ENCODE results near the gene NSRP1.

Gene NSRP1

GRCh38 chr17:30084788-30085187 is 31.8 kb upstream of the NSRP1 start:
- TF ChIP-seq CREB1 (IDR thresholded peaks at IDR 0.05; ENCODE audit: low read depth): no peak
- TF ChIP-seq REST (IDR thresholded peaks at IDR 0.05; ENCODE audit: low read depth): no peak
- TF ChIP-seq NFIC (IDR thresholded peaks at IDR 0.05): no peak
- no peak for TF ChIP-seq ZBTB7A (IDR thresholded peaks at IDR 0.05; ENCODE audit: low read depth)
- TF ChIP-seq YY1 (IDR thresholded peaks at IDR 0.05; ENCODE audit: low read depth): no peak
- no peak for TF ChIP-seq EP300 (IDR thresholded peaks at IDR 0.05; ENCODE audit: borderline replicate concordance)
- no peak for TF ChIP-seq TCF12 (IDR thresholded peaks at IDR 0.05; ENCODE audit: low read depth)
- no peak for TF ChIP-seq TEAD4 (IDR thresholded peaks at IDR 0.05)
- no peak for TF ChIP-seq MAX (IDR thresholded peaks at IDR 0.05)
- no peak for TF ChIP-seq USF1 (IDR thresholded peaks at IDR 0.05)
- no peak for TF ChIP-seq FOXM1 (IDR thresholded peaks at IDR 0.05; ENCODE audit: borderline replicate concordance, low read depth)
- TF ChIP-seq EGR1 (IDR thresholded peaks at IDR 0.05): no peak
- no peak for TF ChIP-seq CEBPB (IDR thresholded peaks at IDR 0.05)
- TF ChIP-seq TAF1 (IDR thresholded peaks at IDR 0.05; ENCODE audit: low read depth): no peak
- TF ChIP-seq RAD21 (IDR thresholded peaks at IDR 0.05; ENCODE audit: low read depth): no peak

GRCh38 chr17:30086896-30087295 is 29.7 kb upstream of the NSRP1 start:
- TF ChIP-seq MAX (IDR thresholded peaks at IDR 0.05) (no peak), TCF12 (IDR thresholded peaks at IDR 0.05; ENCODE audit: low read depth) (no peak), EP300 (IDR thresholded peaks at IDR 0.05; ENCODE audit: borderline replicate concordance) (no peak), RAD21 (IDR thresholded peaks at IDR 0.05; ENCODE audit: low read depth) (no peak), EGR1 (IDR thresholded peaks at IDR 0.05) (no peak), TAF1 (IDR thresholded peaks at IDR 0.05; ENCODE audit: low read depth) (no peak), YY1 (IDR thresholded peaks at IDR 0.05; ENCODE audit: low read depth) (no peak), FOXM1 (IDR thresholded peaks at IDR 0.05; ENCODE audit: borderline replicate concordance, low read depth) (no peak), TEAD4 (IDR thresholded peaks at IDR 0.05) (no peak), CEBPB (IDR thresholded peaks at IDR 0.05) (no peak), NFIC (IDR thresholded peaks at IDR 0.05) (no peak), USF1 (IDR thresholded peaks at IDR 0.05) (no peak), REST (IDR thresholded peaks at IDR 0.05; ENCODE audit: low read depth) (no peak), CREB1 (IDR thresholded peaks at IDR 0.05; ENCODE audit: low read depth) (no peak), ZBTB7A (IDR thresholded peaks at IDR 0.05; ENCODE audit: low read depth) (no peak)

- TF ChIP-seq TAF1 (IDR thresholded peaks at IDR 0.05; ENCODE audit: low read depth) (no peak), USF1 (IDR thresholded peaks at IDR 0.05) (no peak), RAD21 (IDR thresholded peaks at IDR 0.05; ENCODE audit: low read depth) (no peak), FOXM1 (IDR thresholded peaks at IDR 0.05; ENCODE audit: borderline replicate concordance, low read depth) (no peak), CREB1 (IDR thresholded peaks at IDR 0.05; ENCODE audit: low read depth) (no peak), EP300 (IDR thresholded peaks at IDR 0.05; ENCODE audit: borderline replicate concordance) (no peak), CEBPB (IDR thresholded peaks at IDR 0.05) (no peak), NFIC (IDR thresholded peaks at IDR 0.05) (no peak), MAX (IDR thresholded peaks at IDR 0.05) (no peak), TEAD4 (IDR thresholded peaks at IDR 0.05) (no peak), TCF12 (IDR thresholded peaks at IDR 0.05; ENCODE audit: low read depth) (no peak)
Measured at GRCh38 chr17:30091121-30091670, 25.4 kb upstream of the NSRP1 start.

GRCh38 chr17:30091771-30092170 is 24.8 kb upstream of the NSRP1 start:
- no peak for TF ChIP-seq FOXM1 (IDR thresholded peaks at IDR 0.05; ENCODE audit: borderline replicate concordance, low read depth)
- TF ChIP-seq EGR1 (IDR thresholded peaks at IDR 0.05): no peak
- TF ChIP-seq EP300 (IDR thresholded peaks at IDR 0.05; ENCODE audit: borderline replicate concordance): no peak
- no peak for TF ChIP-seq YY1 (IDR thresholded peaks at IDR 0.05; ENCODE audit: low read depth)
- no peak for TF ChIP-seq TAF1 (IDR thresholded peaks at IDR 0.05; ENCODE audit: low read depth)

GRCh38 chr17:30092886-30093285 is 23.7 kb upstream of the NSRP1 start:
- TF ChIP-seq USF1 (IDR thresholded peaks at IDR 0.05) (no peak), CEBPB (IDR thresholded peaks at IDR 0.05) (no peak), TAF1 (IDR thresholded peaks at IDR 0.05; ENCODE audit: low read depth) (no peak), TEAD4 (IDR thresholded peaks at IDR 0.05) (no peak), MAX (IDR thresholded peaks at IDR 0.05) (no peak), TCF12 (IDR thresholded peaks at IDR 0.05; ENCODE audit: low read depth) (no peak), EP300 (IDR thresholded peaks at IDR 0.05; ENCODE audit: borderline replicate concordance) (no peak), YY1 (IDR thresholded peaks at IDR 0.05; ENCODE audit: low read depth) (no peak), ZBTB7A (IDR thresholded peaks at IDR 0.05; ENCODE audit: low read depth) (no peak), EGR1 (IDR thresholded peaks at IDR 0.05) (no peak), CREB1 (IDR thresholded peaks at IDR 0.05; ENCODE audit: low read depth) (no peak)

All from Ishikawa (cell line).